Tibial artery (tissue), 4 donors: ENCODE data around the gene ADARB2.

Experiments
- DNase-seq, 2 donors: peaks; one replicate each; pipeline ENCODE4 v3.0.0-alpha.2; 2019
- H3K27ac ChIP-seq, 2 donors: fragments of 200-600 bp; sonication (generic) in 1 of 2; 1 replicate in 1 of 2; 2 replicates in 1 of 2; pipeline ENCODE4 v1.5.1; 2018 to 2019; ENCODE audit warnings: mild to moderate bottlenecking in 1 of 2
- H3K27me3 ChIP-seq, 2 donors: fragments of 200-600 bp; sonication (generic) in 1 of 2; one replicate each; pipeline versions ENCODE4 v1.5.1 to v1.6.0; 2016 to 2019
- H3K36me3 ChIP-seq, 3 donors: fragments of 200-600 bp; sonication (generic) in 2 of 3; one replicate each; pipeline ENCODE4 v1.5.1; 2016 to 2019; ENCODE audit warnings: mild to moderate bottlenecking in 2 of 3
- H3K4me1 ChIP-seq, 4 donors: fragments of 200-600 bp; sonication (generic) in 2 of 4; 1 replicate in 3 of 4; 2 replicates in 1 of 4; pipeline ENCODE4 v1.5.1; 2016 to 2019
- H3K4me3 ChIP-seq, 2 donors: fragments of 200-600 bp; sonication (generic) in 1 of 2; 1 replicate in 1 of 2; 2 replicates in 1 of 2; pipeline ENCODE4 v1.5.1; 2018 to 2019; ENCODE audit warnings: mild to moderate bottlenecking in 2 of 2
- H3K9me3 ChIP-seq, 3 donors: fragments of 200-600 bp; sonication (generic) in 1 of 3; one replicate each; pipeline ENCODE4 v1.5.1; 2016 to 2019
- intact Hi-C: fragments of 100-400 bp; cut with DNase I; formaldehyde crosslinking; loops from one replicate; pipeline ENCODE4 v1.15.0; 2023; ENCODE audit warnings: low total_unique reads
- TF ChIP-seq, protein P1 (sequence below), 2 experiments: fragments of 200-600 bp in 1 of 2; fragments of 450-650 bp in 1 of 2; IDR thresholded peaks; one replicate each; pipeline ENCODE4 v1.5.1; 2017 to 2019; ENCODE audit warnings: antibody characterized with exemption in 2 of 2, mild to moderate bottlenecking in 1 of 2, moderate library complexity in 1 of 2

The ADARB2 gene

DNA sequence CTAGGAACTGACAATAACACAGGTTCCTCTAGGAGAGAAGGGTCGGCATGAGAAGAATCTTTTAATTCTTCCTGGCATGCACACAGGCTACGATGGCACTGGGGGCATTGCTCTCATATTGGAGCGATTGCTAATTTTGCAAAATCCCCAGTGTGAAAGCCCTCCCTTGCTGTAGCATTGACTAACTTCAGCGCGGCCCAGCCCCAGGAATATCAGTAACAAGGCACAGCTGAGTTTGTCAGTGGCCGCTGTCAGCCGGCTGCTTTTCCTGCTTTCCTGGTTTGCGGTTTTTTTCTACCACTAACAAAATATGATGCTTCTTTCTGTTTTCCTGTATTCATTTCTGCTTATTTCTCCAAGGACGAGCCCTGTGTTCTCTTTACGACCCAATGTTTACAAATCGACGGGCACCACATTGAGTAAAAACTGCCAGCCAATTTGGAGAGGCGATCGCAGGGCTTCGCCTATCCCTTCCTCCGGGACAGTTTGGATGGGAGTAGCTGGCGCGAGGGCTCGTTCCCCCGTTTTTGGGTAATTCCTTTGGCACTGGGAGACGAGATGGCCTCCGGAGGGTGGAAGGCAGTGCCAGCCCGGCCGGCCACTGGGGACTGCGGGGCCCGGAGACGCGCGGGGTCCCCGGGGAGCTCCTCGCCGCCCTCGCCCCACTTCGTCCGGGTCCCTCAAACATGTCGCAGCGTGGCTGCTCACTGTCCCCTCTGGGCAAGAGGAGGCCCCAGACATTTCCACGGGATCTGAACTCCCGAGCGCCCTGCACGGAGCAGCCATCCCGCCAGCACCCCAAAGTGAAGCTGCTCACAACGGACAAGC lies 967 bp downstream of the ADARB2 start:
- peaks cover 0 to 70% of the 10 kb centered on the region in 2 donors for H3K27me3 ChIP-seq

DNA sequence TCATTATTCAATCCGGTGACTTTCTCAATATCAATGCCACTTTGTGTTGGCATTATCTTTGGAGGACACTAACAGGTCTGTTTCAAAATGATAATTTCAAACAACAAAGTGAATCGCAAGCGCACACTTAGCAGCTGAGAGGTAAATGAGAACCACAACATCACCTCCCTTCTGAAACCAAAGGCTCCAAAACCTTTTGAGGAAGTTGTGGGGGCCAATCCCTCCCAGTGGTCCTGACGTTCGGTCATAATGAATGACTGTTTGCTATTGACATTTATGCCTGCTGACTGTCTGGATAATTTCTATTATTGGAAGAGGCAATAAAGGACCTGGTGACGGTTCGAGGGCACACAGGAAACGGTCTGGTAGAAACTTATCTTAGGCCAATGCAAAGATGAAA lies 1.8 kb downstream of the ADARB2 start:
- H3K36me3 ChIP-seq, result no peaks in the 10 kb centered on the region
- TF ChIP-seq, protein P1, sequence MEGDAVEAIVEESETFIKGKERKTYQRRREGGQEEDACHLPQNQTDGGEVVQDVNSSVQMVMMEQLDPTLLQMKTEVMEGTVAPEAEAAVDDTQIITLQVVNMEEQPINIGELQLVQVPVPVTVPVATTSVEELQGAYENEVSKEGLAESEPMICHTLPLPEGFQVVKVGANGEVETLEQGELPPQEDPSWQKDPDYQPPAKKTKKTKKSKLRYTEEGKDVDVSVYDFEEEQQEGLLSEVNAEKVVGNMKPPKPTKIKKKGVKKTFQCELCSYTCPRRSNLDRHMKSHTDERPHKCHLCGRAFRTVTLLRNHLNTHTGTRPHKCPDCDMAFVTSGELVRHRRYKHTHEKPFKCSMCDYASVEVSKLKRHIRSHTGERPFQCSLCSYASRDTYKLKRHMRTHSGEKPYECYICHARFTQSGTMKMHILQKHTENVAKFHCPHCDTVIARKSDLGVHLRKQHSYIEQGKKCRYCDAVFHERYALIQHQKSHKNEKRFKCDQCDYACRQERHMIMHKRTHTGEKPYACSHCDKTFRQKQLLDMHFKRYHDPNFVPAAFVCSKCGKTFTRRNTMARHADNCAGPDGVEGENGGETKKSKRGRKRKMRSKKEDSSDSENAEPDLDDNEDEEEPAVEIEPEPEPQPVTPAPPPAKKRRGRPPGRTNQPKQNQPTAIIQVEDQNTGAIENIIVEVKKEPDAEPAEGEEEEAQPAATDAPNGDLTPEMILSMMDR (IDR thresholded peaks at IDR 0.05), result no peak
- peaks cover 0 to 62% of the 10 kb centered on the region in 2 donors for H3K27me3 ChIP-seq

More for the DNA sequence above, 967 bp downstream of the ADARB2 start:
- intact Hi-C loops, result no loop called here
- H3K27ac ChIP-seq, result no peak overlapping the region
- H3K9me3 ChIP-seq, result no peaks in the 10 kb centered on the region
- no peaks in the 10 kb centered on the region for H3K36me3 ChIP-seq
- no peak for DNase-seq
- H3K4me1 ChIP-seq, result peaks cover 0 to 21% (median 7%) of the 10 kb centered on the region in 4 donors
- no peak overlapping the region for H3K4me3 ChIP-seq
- TF ChIP-seq, protein P1 (IDR thresholded peaks at IDR 0.05), result no peak

DNA sequence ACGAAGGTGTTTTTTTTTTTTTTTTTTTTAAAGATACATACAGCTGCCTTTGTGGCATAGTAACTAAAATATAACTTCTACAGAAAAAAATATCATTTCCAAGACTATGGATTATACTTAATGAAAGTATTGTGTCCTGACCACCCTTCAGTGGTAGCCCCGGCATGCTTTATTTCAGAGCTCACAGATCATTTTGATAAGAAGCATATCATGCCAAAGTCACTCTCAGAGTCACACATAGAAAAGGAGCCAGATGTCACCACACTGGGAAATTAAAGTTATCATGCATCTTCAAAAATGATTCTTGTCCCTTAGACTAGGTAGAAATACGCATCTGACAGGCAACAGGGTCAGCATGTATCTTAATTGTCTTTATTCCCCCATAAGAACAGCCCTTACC lies 3.0 kb downstream of the ADARB2 start:
- intact Hi-C loops, result no loop called here
- Histone ChIP-seq H3K36me3 (no peaks in the 10 kb centered on the region), H3K27me3 (peaks cover 0 to 49% of the 10 kb centered on the region in 2 donors), H3K4me1 (peaks cover 0 to 21% (median 7%) of the 10 kb centered on the region in 4 donors), H3K27ac (no peak overlapping the region), H3K9me3 (no peaks in the 10 kb centered on the region), H3K4me3 (no peak overlapping the region)
- DNase-seq, result no peak
- TF ChIP-seq, protein P1 (IDR thresholded peaks at IDR 0.05), result no peak

More for the DNA sequence above, 1.8 kb downstream of the ADARB2 start:
- Histone ChIP-seq H3K27ac (no peak overlapping the region), H3K4me1 (peaks cover 0 to 21% (median 7%) of the 10 kb centered on the region in 4 donors), H3K4me3 (no peak overlapping the region), H3K9me3 (no peaks in the 10 kb centered on the region)
- intact Hi-C loops, result no loop called here
- no peak for DNase-seq

DNA sequence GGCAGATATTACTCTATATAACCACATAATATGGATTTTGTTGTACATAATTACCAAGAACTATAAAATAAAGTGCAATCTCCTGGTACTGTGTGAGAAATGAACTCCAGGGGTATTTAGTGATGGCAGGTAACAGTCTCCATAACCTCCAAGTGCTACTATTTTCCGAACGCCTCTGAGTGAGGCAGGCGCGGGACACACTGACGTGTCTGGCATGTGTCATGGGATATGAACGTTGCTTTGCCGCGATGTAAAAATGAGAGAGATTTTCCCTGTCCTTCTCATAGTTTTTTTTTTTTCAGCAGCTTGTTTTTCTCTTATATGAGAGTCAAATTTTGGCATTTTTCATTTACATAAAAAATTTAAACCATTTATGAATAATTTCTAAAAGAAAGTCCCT lies 3.6 kb downstream of the ADARB2 start:
- TF ChIP-seq, protein P1 (IDR thresholded peaks at IDR 0.05), result no peak
- no peaks in the 10 kb centered on the region for H3K9me3 ChIP-seq
- peaks cover 0 to 21% (median 7%) of the 10 kb centered on the region in 4 donors for H3K4me1 ChIP-seq
- intact Hi-C loops, result no loop called here
- H3K27me3 ChIP-seq, result peaks cover 0 to 44% of the 10 kb centered on the region in 2 donors
- no peak for DNase-seq
- no peak overlapping the region for H3K4me3 ChIP-seq
- no peaks in the 10 kb centered on the region for H3K36me3 ChIP-seq
- no peak overlapping the region for H3K27ac ChIP-seq

DNA sequence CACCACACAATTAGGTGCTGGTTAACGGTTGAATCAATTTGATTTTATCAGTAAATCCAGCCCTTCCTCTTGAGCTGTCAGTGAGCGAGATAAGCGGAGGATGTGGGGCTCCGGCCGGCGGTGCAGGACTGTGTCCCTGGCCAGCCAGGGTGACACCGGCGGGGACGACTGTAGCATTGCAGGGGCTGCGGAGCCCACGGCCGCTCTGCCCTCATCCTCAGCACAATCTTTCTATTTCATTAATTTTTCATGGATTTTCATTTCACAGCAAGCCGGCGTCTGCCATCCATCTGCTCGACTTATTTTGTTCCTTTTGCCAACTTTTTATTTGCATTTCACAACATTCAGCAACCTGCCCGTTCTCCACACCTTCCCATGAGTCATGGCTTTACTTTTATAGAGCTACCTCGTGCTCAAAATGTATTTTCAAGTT lies 4.7 kb downstream of the ADARB2 start:
- TF ChIP-seq, protein P1 (IDR thresholded peaks at IDR 0.05), result no peak
- no peak overlapping the region for H3K27ac ChIP-seq
- intact Hi-C loops, result no loop called here
- no peaks in the 10 kb centered on the region for H3K36me3 ChIP-seq
- no peak for DNase-seq
- H3K9me3 ChIP-seq, result no peaks in the 10 kb centered on the region
- peaks cover 0 to 17% (median 6%) of the 10 kb centered on the region in 4 donors for H3K4me1 ChIP-seq
- peaks cover 0 to 39% of the 10 kb centered on the region in 2 donors for H3K27me3 ChIP-seq
- no peak overlapping the region for H3K4me3 ChIP-seq
